Activated naive CD4-positive, alpha-beta T cell treated with anti-CD3 and anti-CD28 coated beads for 36 hours (primary cell): Measurements from ENCODE around the gene SMARCB1. TPM values are rescaled to one million over a fixed set of nuclear protein-coding genes. Genes with fewer than 3 reads are reported as not detected.
"Not testable (repeated sequence)": the region's sequence is repeated elsewhere in the genome, so short reads cannot be mapped to it uniquely, and the experiment has no call there.

Experiments used
- CTCF ChIA-PET: fragments of 350-600 bp; sonication (Branson Sonifier 250); formaldehyde crosslinking; loops from one replicate; lab custom pipeline; 2021; ENCODE audit warnings: antibody characterized with exemption; lab: Charles Lee
- DNase-seq: peaks from one replicate; pipeline ENCODE4 v3.0.0-alpha.2; 2020
- H3K27ac Mint-ChIP-seq: one replicate; pipeline ENCODE4 v1.8.0; 2021; ENCODE audit warnings: mild to moderate bottlenecking, mixed read lengths
- H3K27me3 Mint-ChIP-seq: one replicate; pipeline ENCODE4 v1.8.0; 2021; ENCODE audit warnings: low read depth, mixed read lengths
- H3K36me3 Mint-ChIP-seq: one replicate; pipeline ENCODE4 v1.8.0; 2021; ENCODE audit warnings: low read depth, mixed read lengths
- H3K4me1 Mint-ChIP-seq: one replicate; pipeline ENCODE4 v1.8.0; 2021; ENCODE audit warnings: low read depth, mixed read lengths
- H3K4me3 Mint-ChIP-seq: one replicate; pipeline ENCODE4 v1.8.0; 2021; ENCODE audit warnings: mild to moderate bottlenecking, moderate library complexity, mixed read lengths
- H3K9me3 Mint-ChIP-seq: one replicate; pipeline ENCODE4 v1.8.0; 2021; ENCODE audit warnings: mixed read lengths
- intact Hi-C: fragments of 100-400 bp; cut with micrococcal nuclease; formaldehyde crosslinking; loops from one replicate; pipeline ENCODE4 v1.15.1; 2023
- total RNA-seq, 2 experiments: library from RNA; stranded (reverse); gene quantifications; one replicate each; pipeline ENCODE4 v1.2.3, GENCODE V29; 2021

Gene SMARCB1
- total RNA-seq, 2 experiments from 2014 or later, result 75.3 to 89.1 TPM

DNA sequence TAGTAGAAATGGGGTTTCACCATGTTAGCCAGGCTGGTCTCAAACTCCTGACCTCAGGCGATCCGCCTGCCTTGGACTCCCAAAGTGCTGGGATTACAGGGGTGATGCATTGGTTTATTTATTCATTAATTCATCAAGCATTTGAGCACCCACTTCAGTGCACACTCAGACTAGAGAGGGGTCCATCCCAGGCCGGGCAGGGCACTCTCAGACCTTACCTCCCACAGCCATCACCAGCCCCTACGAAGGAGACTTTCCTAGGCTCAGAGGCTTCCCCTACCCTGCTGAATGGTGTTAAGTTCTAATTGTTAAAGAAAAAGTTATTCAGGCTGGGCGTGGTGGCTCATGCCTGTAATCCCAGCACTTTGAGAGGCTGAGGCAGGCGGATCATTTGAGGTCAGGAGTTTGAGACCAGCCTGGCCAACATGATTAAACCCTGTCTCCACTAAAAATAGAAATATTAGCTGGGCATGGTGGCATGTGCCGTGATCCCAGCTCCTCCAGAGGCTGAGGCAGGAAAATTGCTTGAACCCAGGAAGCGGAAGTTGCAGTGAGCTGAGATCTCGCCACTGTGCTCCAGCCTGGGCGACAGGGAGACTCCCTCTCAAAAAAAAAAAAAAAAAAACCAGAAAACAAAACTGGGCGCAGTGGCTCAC, 77.9 kb downstream of the SMARCB1 start:
- H3K36me3 Mint-ChIP-seq, H3K27ac Mint-ChIP-seq, DNase-seq, H3K9me3 Mint-ChIP-seq, CTCF ChIA-PET, H3K27me3 Mint-ChIP-seq, H3K4me1 Mint-ChIP-seq, H3K4me3 Mint-ChIP-seq: not testable (repeated sequence)
- intact Hi-C loops, result loop anchor here (5.0 kb wide), 1 partner anchor 93 kb away; no protein-coding TSS in a partner anchor

DNA sequence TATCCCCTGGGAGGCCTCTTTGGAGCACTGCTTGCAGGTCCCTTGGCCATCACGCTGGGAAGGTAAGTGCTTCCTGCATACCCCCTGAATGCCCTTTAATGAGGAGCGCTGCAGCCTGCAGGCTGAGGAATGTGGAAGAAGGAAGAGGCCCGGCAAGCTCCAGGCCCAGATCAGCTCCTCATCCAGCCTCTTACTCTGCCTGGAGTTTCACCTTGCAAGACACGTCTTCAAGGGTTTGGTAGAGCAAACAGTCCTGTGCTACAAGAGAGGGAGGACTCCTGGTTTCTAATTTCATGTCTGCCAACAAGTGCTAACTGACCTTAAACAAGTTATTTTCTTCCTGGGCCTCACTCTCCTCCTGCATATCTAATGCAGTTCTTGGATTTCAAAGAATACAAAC, 81.8 kb downstream of the SMARCB1 start:
- intact Hi-C loops, result no loop called here
- no peaks in the 10 kb centered on the region for H3K27me3 Mint-ChIP-seq
- H3K4me1 Mint-ChIP-seq, result no peaks in the 10 kb centered on the region
- no peaks in the 10 kb centered on the region for H3K9me3 Mint-ChIP-seq
- H3K36me3 Mint-ChIP-seq, result peaks cover 5% of the 10 kb centered on the region
- CTCF ChIA-PET, result interaction anchor here (0.7 to 1.5 kb wide), 3 partner anchors 11 to 44 kb away, joined by 3 to 4 read pairs (median 3); no protein-coding TSS in a partner anchor
- H3K4me3 Mint-ChIP-seq, result no peak overlapping the region
- DNase-seq, result no peak
- no peak overlapping the region for H3K27ac Mint-ChIP-seq

DNA sequence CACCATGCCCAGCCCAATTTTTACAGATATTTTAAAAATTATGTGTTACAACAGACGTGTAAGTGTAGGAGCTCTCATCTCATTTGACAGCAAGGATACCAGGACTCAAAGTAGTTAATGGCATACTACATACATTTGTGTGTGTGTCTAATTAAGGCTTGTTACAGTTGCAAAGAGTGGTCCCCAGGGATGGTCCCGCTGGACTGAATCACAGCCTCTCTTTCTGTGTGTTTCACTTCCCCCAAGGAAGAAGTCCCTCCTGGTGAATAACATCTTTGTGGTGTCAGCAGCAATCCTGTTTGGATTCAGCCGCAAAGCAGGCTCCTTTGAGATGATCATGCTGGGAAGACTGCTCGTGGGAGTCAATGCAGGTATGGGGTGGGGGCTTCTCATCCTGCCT, 88.1 kb downstream of the SMARCB1 start:
- Mint-ChIP-seq H3K27me3 (no peaks in the 10 kb centered on the region), H3K4me3 (no peak overlapping the region), H3K9me3 (no peaks in the 10 kb centered on the region), H3K27ac (no peak overlapping the region), H3K4me1 (no peaks in the 10 kb centered on the region), H3K36me3 (peaks cover 1% of the 10 kb centered on the region)
- no peak for DNase-seq
- intact Hi-C loops, result no loop called here
- CTCF ChIA-PET, result no interaction called here

DNA sequence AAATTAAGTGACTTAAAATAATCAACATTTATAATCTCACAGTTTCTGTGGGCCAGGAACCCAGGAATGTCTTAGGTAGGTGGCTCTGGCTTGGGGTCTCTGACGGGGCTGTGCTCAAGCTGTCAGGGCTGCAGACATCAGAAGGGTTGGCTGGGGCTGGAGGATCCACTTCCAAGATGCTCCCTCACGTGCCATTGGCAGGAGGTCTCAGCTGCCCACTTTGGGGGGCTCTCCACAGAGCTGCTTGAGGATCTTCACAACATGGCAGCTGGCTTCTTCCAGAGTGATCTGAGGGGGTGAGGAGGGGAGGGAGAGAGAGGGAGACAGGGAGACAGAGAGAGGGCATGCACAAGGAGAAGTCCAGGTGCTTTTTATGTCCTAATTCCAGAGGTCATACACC, 89.0 kb downstream of the SMARCB1 start:
- Mint-ChIP-seq H3K4me3 (no peak overlapping the region), H3K9me3 (no peaks in the 10 kb centered on the region), H3K27me3 (no peaks in the 10 kb centered on the region), H3K36me3 (no peaks in the 10 kb centered on the region), H3K27ac (no peak overlapping the region), H3K4me1 (no peaks in the 10 kb centered on the region)
- no peak for DNase-seq
- CTCF ChIA-PET, result no interaction called here
- intact Hi-C loops, result no loop called here

DNA sequence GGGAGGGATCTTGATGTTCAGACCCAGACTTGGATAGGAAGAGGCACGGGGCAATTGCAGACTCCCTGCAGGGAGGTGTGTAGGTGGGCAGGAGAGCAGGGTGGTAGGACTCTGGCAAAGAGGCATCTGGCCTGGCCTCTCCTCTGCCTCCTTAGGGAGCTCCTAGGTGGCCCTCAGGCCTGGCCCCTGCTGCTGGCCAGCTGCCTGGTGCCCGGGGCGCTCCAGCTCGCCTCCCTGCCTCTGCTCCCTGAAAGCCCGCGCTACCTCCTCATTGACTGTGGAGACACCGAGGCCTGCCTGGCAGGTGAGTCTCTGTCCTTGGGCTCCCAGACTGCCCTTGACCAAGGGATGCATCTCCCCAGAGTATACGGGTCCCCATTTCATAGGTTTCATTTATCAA, 90.8 kb downstream of the SMARCB1 start:
- intact Hi-C loops, result no loop called here
- no peaks in the 10 kb centered on the region for H3K9me3 Mint-ChIP-seq
- H3K27me3 Mint-ChIP-seq, result no peaks in the 10 kb centered on the region
- no peaks in the 10 kb centered on the region for H3K36me3 Mint-ChIP-seq
- DNase-seq, result no peak
- H3K4me3 Mint-ChIP-seq, result no peak overlapping the region
- H3K27ac Mint-ChIP-seq, result no peak overlapping the region
- CTCF ChIA-PET, result interaction anchor here (0.8 kb wide), 1 partner anchor 17 kb away, joined by 3 read pairs; the partner anchor contains the start of gene MIF
- no peaks in the 10 kb centered on the region for H3K4me1 Mint-ChIP-seq

DNA sequence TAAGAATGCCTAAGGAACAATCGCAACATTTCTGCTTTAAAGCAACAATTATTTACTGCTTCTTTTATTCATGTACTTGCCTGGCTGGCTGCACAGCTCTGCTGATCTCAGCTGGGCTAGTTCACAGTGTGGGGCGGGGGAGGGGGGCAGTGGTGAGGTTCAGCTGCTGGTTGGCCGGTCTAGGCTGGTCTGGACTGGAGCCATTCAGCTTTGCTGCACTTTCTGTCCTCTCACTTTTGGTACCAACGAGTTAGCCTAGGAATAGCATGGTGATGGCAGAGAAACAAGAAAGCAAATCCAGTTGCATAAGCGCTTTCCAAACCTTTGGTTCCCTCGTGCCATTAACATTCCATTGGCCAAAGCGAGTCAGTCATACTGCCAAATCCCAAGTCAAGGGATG, 91.5 kb downstream of the SMARCB1 start:
- Mint-ChIP-seq H3K36me3 (no peaks in the 10 kb centered on the region), H3K9me3 (no peaks in the 10 kb centered on the region), H3K4me3 (no peak overlapping the region), H3K4me1 (no peaks in the 10 kb centered on the region), H3K27me3 (no peaks in the 10 kb centered on the region), H3K27ac (no peak overlapping the region)
- CTCF ChIA-PET, result no interaction called here
- no peak for DNase-seq
- intact Hi-C loops, result no loop called here

DNA sequence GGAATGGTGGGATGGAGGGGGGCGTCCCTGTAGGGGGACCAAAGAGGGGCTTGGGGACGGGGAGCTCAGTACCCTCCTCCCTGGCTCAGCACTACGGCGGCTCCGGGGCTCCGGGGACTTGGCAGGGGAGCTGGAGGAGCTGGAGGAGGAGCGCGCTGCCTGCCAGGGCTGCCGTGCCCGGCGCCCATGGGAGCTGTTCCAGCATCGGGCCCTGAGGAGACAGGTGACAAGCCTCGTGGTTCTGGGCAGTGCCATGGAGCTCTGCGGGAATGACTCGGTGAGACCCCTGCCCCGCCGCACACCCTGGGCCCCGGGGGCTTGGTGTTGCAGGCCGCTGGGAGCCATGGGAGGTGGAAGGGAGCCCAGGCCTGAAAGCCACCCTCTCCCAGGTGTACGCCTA, 95.6 kb downstream of the SMARCB1 start:
- intact Hi-C loops, result no loop called here
- no peak for DNase-seq
- no peaks in the 10 kb centered on the region for H3K27me3 Mint-ChIP-seq
- no peaks in the 10 kb centered on the region for H3K4me1 Mint-ChIP-seq
- CTCF ChIA-PET, result interaction anchor here (1.1 kb wide), 1 partner anchor 11 kb away, joined by 6 read pairs; no protein-coding TSS in a partner anchor
- H3K4me3 Mint-ChIP-seq, result no peak overlapping the region
- no peak overlapping the region for H3K27ac Mint-ChIP-seq
- H3K9me3 Mint-ChIP-seq, result no peaks in the 10 kb centered on the region
- no peaks in the 10 kb centered on the region for H3K36me3 Mint-ChIP-seq

DNA sequence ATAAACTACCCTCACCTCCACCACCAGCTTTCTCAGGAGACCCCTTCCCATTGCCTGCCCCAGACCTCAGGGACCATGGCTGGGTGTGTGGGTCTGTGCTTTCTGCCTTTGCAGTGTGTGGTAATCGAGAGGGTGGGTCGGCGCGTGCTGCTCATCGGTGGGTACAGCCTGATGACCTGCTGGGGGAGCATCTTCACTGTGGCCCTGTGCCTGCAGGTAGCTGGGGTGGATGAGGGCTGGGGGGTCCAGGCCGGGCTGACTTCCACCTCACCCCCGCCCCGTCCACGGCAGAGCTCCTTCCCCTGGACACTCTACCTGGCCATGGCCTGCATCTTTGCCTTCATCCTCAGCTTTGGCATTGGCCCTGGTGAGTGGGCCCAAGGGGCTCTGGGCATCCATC, 96.9 kb downstream of the SMARCB1 start:
- no peak overlapping the region for H3K27ac Mint-ChIP-seq
- no peak overlapping the region for H3K4me3 Mint-ChIP-seq
- no peaks in the 10 kb centered on the region for H3K4me1 Mint-ChIP-seq
- intact Hi-C loops, result no loop called here
- CTCF ChIA-PET, result no interaction called here
- H3K27me3 Mint-ChIP-seq, result no peaks in the 10 kb centered on the region
- H3K9me3 Mint-ChIP-seq, result no peaks in the 10 kb centered on the region
- no peaks in the 10 kb centered on the region for H3K36me3 Mint-ChIP-seq
- DNase-seq, result no peak

DNA sequence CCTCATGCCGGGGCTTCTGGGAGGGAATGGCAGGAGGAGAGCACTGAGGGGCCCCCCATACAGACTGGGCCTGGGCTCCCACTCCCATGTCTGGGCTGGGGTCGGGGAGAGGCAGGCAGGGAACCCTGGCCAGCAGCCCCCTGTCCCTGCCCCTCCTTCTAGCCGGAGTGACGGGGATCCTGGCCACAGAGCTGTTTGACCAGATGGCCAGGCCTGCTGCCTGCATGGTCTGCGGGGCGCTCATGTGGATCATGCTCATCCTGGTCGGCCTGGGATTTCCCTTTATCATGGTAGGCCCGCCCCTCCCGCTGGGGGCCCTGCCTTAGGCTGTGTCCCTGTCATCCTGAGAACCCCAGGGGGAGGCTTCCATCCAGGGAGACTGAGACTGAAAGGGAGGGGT, 97.4 kb downstream of the SMARCB1 start:
- intact Hi-C loops, result no loop called here
- CTCF ChIA-PET, result no interaction called here

More for the DNA sequence above, 97.4 kb downstream of the SMARCB1 start:
- Mint-ChIP-seq H3K4me3 (no peak overlapping the region), H3K36me3 (no peaks in the 10 kb centered on the region), H3K4me1 (no peaks in the 10 kb centered on the region), H3K27me3 (no peaks in the 10 kb centered on the region), H3K9me3 (no peaks in the 10 kb centered on the region), H3K27ac (no peak overlapping the region)
- DNase-seq, result no peak

Other genes starting within 250 kb of the SMARCB1 start
- gene IGLL1, start 206.7 kb upstream of the SMARCB1 start, total RNA-seq, result not detected
- gene DRICH1, start 154.6 kb upstream of the SMARCB1 start, total RNA-seq, result under 1 TPM in 1 of 2 experiments, not detected in 1; 0.36 TPM
- gene RGL4, start 96.0 kb upstream of the SMARCB1 start, total RNA-seq, result 10 to 100 TPM; 22.0 to 24.1 TPM
- gene ZNF70, start 35.9 kb upstream of the SMARCB1 start, total RNA-seq, result under 1 TPM; 0.79 to 0.93 TPM
- gene VPREB3, start 32.5 kb upstream of the SMARCB1 start, total RNA-seq, result not detected
- 1 to 10 TPM; 1.1 to 1.4 TPM for gene C22orf15, start 24.0 kb upstream of the SMARCB1 start, total RNA-seq
- 100 to 1,000 TPM; 190 to 191 TPM for gene CHCHD10, start 19.0 kb upstream of the SMARCB1 start, total RNA-seq
- under 1 TPM; 0.43 to 0.47 TPM for gene MMP11, start 14.1 kb upstream of the SMARCB1 start, total RNA-seq
- gene DERL3, start 52.0 kb downstream of the SMARCB1 start, total RNA-seq, result 1 to 10 TPM; 7.3 to 7.5 TPM
- gene SLC2A11, start 70.9 kb downstream of the SMARCB1 start, total RNA-seq, result 1 to 10 TPM; 6.1 to 7.5 TPM
- gene MIF, start 107.4 kb downstream of the SMARCB1 start, total RNA-seq, result 1,000 to 10,000 TPM; 1,489 to 1,512 TPM
- not detected for gene GSTT2B, start 174.2 kb downstream of the SMARCB1 start, total RNA-seq
- gene DDTL, start 179.9 kb downstream of the SMARCB1 start, total RNA-seq, result under 1 TPM; 0.72 to 0.76 TPM
- gene DDT, start 187.5 kb downstream of the SMARCB1 start, total RNA-seq, result 100 to 1,000 TPM; 107 to 125 TPM
- gene GSTT2, start 193.2 kb downstream of the SMARCB1 start, total RNA-seq, result not detected
- gene GSTT4, start 218.5 kb downstream of the SMARCB1 start, total RNA-seq, result not detected
- 10 to 100 TPM; 74.6 to 82.0 TPM for gene CABIN1, start 224.3 kb downstream of the SMARCB1 start, total RNA-seq